HEK293 (cell line): ENCODE measurements around the gene CDC34.

ENCODE experiments used
- CTCF ChIA-PET: fragments of 350-600 bp; formaldehyde crosslinking; extraction: SDS; loops from one replicate; lab custom pipeline; 2021; ENCODE audit warnings: antibody characterized with exemption; lab: Yijun Ruan, JAX
- POLR2A ChIA-PET: fragments of 300-600 bp; formaldehyde crosslinking; extraction: SDS; loops from one replicate; lab custom pipeline; 2020; ENCODE audit warnings: antibody characterized with exemption, inconsistent platforms; lab: Yijun Ruan, JAX
- H3K27ac ChIP-seq: fragments of 200-500 bp; sonication (Bioruptor generic); 2 replicates; pipeline ENCODE4 v1.5.1; 2014; ENCODE audit warnings: low read depth, low read length, control low read depth, inconsistent platforms; ENCODE audit errors: extremely low read depth
- H3K36me3 ChIP-seq, 2 experiments: fragments of 200-500 bp in 1 of 2; sonication (Bioruptor generic) in 1 of 2; 1 replicate in 1 of 2; 2 replicates in 1 of 2; pipeline ENCODE4 v1.5.1; 2014 to 2017; ENCODE audit warnings: inconsistent platforms in 2 of 2, low read length in 2 of 2; ENCODE audit not compliant: control insufficient read depth in 2 of 2, insufficient read depth in 1 of 2
- H3K4me1 ChIP-seq: fragments of 200-500 bp; sonication (Bioruptor generic); 2 replicates; pipeline ENCODE4 v1.5.1; 2014; ENCODE audit warnings: mild to moderate bottlenecking, low read length, inconsistent platforms; ENCODE audit not compliant: control insufficient read depth, insufficient read depth
- H3K4me3 ChIP-seq: 2 replicates; pipeline ENCODE4 v1.5.1; 2011; ENCODE audit warnings: low read depth, mild to moderate bottlenecking, control low read depth, low read length, moderate library complexity
- H3K9me3 ChIP-seq: fragments of 200-500 bp; sonication (Bioruptor generic); 2 replicates; pipeline ENCODE4 v1.5.1; 2014; ENCODE audit warnings: low read depth, low read length, inconsistent platforms; ENCODE audit not compliant: control insufficient read depth, insufficient read depth
- GLIS1 ChIP-seq: fragments of 450-650 bp; formaldehyde crosslinking; IDR thresholded peaks from 2 replicates; pipeline ENCODE4 v1.5.1; 2016; ENCODE audit warnings: missing biosample characterization, missing genetic modification characterization
- KLF1 ChIP-seq: fragments of 450-650 bp; formaldehyde crosslinking; IDR thresholded peaks from 2 replicates; pipeline ENCODE4 v1.5.1; 2016; ENCODE audit warnings: missing biosample characterization, missing genetic modification characterization
- SALL2 ChIP-seq: fragments of 450-650 bp; formaldehyde crosslinking; IDR thresholded peaks from 2 replicates; pipeline ENCODE4 v1.5.0; 2017; ENCODE audit warnings: missing biosample characterization, mild to moderate bottlenecking, missing genetic modification characterization, borderline replicate concordance
- SETDB1 ChIP-seq: IDR thresholded peaks from one replicate; pipeline ENCODE4 v1.6.1; 2017; ENCODE audit warnings: mild to moderate bottlenecking, low read length, moderate library complexity, mixed read lengths; ENCODE audit not compliant: insufficient read length
- ZNF175 ChIP-seq: fragments of 450-650 bp; formaldehyde crosslinking; IDR thresholded peaks from 2 replicates; pipeline ENCODE4 v1.5.1; 2016; ENCODE audit warnings: missing biosample characterization, missing genetic modification characterization
- ZNF221 ChIP-seq: fragments of 450-650 bp; formaldehyde crosslinking; IDR thresholded peaks from 2 replicates; pipeline ENCODE4 v1.5.1; 2017; ENCODE audit warnings: missing biosample characterization, missing genetic modification characterization, borderline replicate concordance
- ZNF266 ChIP-seq: fragments of 450-650 bp; formaldehyde crosslinking; IDR thresholded peaks from 2 replicates; pipeline ENCODE4 v1.5.1; 2016; ENCODE audit warnings: missing biosample characterization, missing genetic modification characterization, low read depth
- ZNF37A ChIP-seq: fragments of 450-650 bp; IDR thresholded peaks from 2 replicates; pipeline ENCODE4 v1.5.1; 2018; ENCODE audit warnings: missing biosample characterization, missing genetic modification characterization
- ZNF654 ChIP-seq: fragments of 450-650 bp; formaldehyde crosslinking; IDR thresholded peaks from 2 replicates; pipeline ENCODE4 v1.5.1; 2016; ENCODE audit warnings: low read depth, missing biosample characterization, missing genetic modification characterization
- TF ChIP-seq, protein P1 (sequence below): IDR thresholded peaks from 2 replicates; pipeline ENCODE4 v1.6.1; 2011; ENCODE audit warnings: mild to moderate bottlenecking, low read depth, low read length, borderline replicate concordance
- TF ChIP-seq, protein P2 (sequence below): fragments of 450-650 bp; formaldehyde crosslinking; IDR thresholded peaks from 2 replicates; pipeline ENCODE4 v1.5.1; 2016; ENCODE audit warnings: missing biosample characterization, missing genetic modification characterization
- TF ChIP-seq, protein P3 (sequence below): fragments of 450-650 bp; formaldehyde crosslinking; IDR thresholded peaks from 2 replicates; pipeline ENCODE4 v1.5.1; 2016; ENCODE audit warnings: missing biosample characterization, missing genetic modification characterization, low read depth
- TF ChIP-seq, protein P4 (sequence below): fragments of 450-650 bp; formaldehyde crosslinking; IDR thresholded peaks from 2 replicates; pipeline ENCODE4 v1.5.1; 2016; ENCODE audit warnings: missing biosample characterization, missing genetic modification characterization, borderline replicate concordance
- TF ChIP-seq, protein P5 (sequence below): fragments of 450-650 bp; formaldehyde crosslinking; IDR thresholded peaks from 2 replicates; pipeline ENCODE4 v1.5.1; 2016; ENCODE audit warnings: missing biosample characterization, missing genetic modification characterization, borderline replicate concordance

Gene CDC34

DNA sequence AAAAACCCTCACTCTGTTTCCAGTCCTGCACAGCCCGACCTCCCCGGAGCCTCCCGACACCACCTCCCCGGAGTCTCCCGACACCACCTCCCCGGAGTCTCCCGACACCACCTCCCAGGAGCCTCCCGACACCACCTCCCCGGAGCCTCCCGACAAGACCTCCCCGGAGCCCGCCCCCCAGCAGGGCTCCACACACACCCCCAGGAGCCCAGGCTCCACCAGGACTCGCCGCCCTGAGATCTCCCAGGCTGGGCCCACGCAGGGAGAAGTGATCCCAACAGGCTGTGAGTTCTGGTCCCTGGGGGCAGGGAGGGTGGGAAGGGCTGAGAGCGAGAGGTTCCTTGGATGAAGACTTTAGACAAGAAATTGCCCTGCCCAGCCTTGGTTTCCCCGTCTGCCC, 29.9 kb upstream of the CDC34 start:
- TF ChIP-seq ZNF654 (tag by site-specific recombination) (no peak), GLIS1 (tag by site-specific recombination) (peak; percentile 98), KLF1 (tag by site-specific recombination) (0 out of 2 replicates have a peak, but pooled peaks have one; percentile 10)
- Histone ChIP-seq H3K4me3 (no peak overlapping the region), H3K36me3 (no peaks in the 10 kb centered on the region), H3K27ac (no peak overlapping the region), H3K4me1 (peaks cover 2% of the 10 kb centered on the region; the same call in 1 of the 2 replicates), H3K9me3 (no peaks in the 10 kb centered on the region)
- ChIA-PET POLR2A (no interaction called here), CTCF (no interaction called here)

DNA sequence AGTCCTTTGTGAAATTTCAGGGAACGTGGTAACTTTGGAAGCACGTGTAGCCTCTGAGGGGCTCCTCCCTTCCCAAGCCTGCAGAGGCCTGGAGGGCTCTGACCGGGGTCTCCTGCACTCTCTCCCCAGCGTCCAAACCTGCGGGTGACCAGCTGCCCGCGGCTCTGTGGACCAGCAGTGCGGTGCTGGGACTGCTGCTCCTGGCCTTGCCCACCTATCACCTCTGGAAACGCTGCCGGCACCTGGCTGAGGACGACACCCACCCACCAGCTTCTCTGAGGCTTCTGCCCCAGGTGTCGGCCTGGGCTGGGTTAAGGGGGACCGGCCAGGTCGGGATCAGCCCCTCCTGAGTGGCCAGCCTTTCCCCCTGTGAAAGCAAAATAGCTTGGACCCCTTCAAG, 26.9 kb upstream of the CDC34 start:
- H3K9me3 ChIP-seq, result no peaks in the 10 kb centered on the region
- POLR2A ChIA-PET, result interaction anchor here (1.6 kb wide), 1 partner anchor 16 kb away, joined by 3 read pairs; no protein-coding TSS in a partner anchor
- CTCF ChIA-PET, result interaction anchor here (0.6 to 1.7 kb wide), 3 partner anchors 9 to 51 kb away, joined by 3 to 8 read pairs (median 4); partner anchors contain the start of genes CDC34 and MADCAM1
- TF ChIP-seq ZNF221 (tag by site-specific recombination) (no peak), ZNF37A (tag by site-specific recombination) (no peak), ZNF175 (no peak), SALL2 (tag by site-specific recombination) (no peak)
- TF ChIP-seq, protein P1, sequence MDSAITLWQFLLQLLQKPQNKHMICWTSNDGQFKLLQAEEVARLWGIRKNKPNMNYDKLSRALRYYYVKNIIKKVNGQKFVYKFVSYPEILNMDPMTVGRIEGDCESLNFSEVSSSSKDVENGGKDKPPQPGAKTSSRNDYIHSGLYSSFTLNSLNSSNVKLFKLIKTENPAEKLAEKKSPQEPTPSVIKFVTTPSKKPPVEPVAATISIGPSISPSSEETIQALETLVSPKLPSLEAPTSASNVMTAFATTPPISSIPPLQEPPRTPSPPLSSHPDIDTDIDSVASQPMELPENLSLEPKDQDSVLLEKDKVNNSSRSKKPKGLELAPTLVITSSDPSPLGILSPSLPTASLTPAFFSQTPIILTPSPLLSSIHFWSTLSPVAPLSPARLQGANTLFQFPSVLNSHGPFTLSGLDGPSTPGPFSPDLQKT, result no peak
- TF ChIP-seq, protein P2, sequence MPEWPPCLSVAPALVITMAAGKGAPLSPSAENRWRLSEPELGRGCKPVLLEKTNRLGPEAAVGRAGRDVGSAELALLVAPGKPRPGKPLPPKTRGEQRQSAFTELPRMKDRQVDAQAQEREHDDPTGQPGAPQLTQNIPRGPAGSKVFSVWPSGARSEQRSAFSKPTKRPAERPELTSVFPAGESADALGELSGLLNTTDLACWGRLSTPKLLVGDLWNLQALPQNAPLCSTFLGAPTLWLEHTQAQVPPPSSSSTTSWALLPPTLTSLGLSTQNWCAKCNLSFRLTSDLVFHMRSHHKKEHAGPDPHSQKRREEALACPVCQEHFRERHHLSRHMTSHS, result no peak
- TF ChIP-seq, protein P3, sequence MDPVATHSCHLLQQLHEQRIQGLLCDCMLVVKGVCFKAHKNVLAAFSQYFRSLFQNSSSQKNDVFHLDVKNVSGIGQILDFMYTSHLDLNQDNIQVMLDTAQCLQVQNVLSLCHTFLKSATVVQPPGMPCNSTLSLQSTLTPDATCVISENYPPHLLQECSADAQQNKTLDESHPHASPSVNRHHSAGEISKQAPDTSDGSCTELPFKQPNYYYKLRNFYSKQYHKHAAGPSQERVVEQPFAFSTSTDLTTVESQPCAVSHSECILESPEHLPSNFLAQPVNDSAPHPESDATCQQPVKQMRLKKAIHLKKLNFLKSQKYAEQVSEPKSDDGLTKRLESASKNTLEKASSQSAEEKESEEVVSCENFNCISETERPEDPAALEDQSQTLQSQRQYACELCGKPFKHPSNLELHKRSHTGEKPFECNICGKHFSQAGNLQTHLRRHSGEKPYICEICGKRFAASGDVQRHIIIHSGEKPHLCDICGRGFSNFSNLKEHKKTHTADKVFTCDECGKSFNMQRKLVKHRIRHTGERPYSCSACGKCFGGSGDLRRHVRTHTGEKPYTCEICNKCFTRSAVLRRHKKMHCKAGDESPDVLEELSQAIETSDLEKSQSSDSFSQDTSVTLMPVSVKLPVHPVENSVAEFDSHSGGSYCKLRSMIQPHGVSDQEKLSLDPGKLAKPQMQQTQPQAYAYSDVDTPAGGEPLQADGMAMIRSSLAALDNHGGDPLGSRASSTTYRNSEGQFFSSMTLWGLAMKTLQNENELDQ (tag by site-specific recombination), result no peak
- TF ChIP-seq, all 188 proteins: peak for 0
- Histone ChIP-seq H3K4me1 (peaks cover 5% of the 10 kb centered on the region; the same call in 1 of the 2 replicates), H3K27ac (no peak overlapping the region), H3K36me3 (peaks cover 0 to 3% of the 10 kb centered on the region in 2 experiments; a peak in 1 of 3 replicates), H3K4me3 (no peak overlapping the region)

DNA sequence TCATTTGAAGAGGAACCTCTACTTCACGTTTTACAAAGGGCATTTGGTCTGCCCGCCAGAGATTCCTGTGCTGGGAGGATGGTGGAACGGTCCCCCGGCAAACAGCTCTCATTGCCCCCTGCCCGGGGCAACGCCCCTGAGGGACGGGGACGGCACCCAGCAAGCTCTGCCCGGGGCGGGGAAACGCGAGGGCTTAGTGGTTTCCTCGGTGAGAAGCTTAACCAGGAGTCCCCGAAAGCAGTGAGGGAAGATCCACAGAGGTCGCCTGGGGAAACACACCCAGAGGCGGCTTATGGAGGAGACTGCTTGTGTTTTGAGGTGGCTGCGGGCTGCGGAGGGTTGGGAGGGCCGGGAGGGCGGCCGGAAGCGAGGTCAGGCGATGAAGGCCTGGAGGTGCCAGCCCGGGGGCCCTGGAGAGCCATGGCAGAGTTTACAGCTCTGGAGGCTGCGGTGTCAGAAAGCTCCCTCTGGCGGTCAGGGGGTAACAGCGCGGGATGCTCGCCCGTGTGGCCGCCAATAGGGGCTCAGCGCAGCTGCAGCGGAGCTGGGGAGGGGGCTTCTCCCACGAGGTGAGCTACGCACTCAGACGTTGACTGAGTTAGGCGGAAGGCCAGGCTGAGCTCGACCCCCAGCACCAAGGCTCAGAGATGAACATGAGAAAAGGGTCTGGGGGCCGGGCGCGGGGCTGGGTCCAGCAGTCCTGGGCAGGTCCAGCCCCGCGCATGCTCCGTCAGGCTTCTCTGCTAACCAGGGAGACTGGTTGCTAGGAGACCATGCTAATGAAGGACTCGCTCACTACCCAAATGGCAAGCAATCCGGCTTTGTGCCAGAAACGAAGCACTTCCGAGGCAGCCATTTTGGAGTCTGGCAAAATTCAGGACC, 24.9 kb upstream of the CDC34 start:
- ChIA-PET POLR2A (interaction anchor here (0.6 to 1.8 kb wide), 8 partner anchors 12 to 48 kb away, joined by 3 to 33 read pairs (median 8); partner anchors contain the start of genes CDC34 and SHC2), CTCF (interaction anchor here (0.6 to 1.8 kb wide), 20 partner anchors 9 to 358 kb away, joined by 3 to 16 read pairs (median 3); partner anchors contain the start of genes CDC34, MADCAM1 and SHC2)
- Histone ChIP-seq H3K9me3 (no peaks in the 10 kb centered on the region), H3K27ac (peak overlapping the region; percentile 93), H3K36me3 (peaks cover 0 to 5% of the 10 kb centered on the region in 2 experiments; a peak in 1 of 3 replicates), H3K4me1 (peaks cover 7% of the 10 kb centered on the region; the same call in 1 of the 2 replicates), H3K4me3 (peak overlapping the region; percentile 72)
- TF ChIP-seq, protein P4, sequence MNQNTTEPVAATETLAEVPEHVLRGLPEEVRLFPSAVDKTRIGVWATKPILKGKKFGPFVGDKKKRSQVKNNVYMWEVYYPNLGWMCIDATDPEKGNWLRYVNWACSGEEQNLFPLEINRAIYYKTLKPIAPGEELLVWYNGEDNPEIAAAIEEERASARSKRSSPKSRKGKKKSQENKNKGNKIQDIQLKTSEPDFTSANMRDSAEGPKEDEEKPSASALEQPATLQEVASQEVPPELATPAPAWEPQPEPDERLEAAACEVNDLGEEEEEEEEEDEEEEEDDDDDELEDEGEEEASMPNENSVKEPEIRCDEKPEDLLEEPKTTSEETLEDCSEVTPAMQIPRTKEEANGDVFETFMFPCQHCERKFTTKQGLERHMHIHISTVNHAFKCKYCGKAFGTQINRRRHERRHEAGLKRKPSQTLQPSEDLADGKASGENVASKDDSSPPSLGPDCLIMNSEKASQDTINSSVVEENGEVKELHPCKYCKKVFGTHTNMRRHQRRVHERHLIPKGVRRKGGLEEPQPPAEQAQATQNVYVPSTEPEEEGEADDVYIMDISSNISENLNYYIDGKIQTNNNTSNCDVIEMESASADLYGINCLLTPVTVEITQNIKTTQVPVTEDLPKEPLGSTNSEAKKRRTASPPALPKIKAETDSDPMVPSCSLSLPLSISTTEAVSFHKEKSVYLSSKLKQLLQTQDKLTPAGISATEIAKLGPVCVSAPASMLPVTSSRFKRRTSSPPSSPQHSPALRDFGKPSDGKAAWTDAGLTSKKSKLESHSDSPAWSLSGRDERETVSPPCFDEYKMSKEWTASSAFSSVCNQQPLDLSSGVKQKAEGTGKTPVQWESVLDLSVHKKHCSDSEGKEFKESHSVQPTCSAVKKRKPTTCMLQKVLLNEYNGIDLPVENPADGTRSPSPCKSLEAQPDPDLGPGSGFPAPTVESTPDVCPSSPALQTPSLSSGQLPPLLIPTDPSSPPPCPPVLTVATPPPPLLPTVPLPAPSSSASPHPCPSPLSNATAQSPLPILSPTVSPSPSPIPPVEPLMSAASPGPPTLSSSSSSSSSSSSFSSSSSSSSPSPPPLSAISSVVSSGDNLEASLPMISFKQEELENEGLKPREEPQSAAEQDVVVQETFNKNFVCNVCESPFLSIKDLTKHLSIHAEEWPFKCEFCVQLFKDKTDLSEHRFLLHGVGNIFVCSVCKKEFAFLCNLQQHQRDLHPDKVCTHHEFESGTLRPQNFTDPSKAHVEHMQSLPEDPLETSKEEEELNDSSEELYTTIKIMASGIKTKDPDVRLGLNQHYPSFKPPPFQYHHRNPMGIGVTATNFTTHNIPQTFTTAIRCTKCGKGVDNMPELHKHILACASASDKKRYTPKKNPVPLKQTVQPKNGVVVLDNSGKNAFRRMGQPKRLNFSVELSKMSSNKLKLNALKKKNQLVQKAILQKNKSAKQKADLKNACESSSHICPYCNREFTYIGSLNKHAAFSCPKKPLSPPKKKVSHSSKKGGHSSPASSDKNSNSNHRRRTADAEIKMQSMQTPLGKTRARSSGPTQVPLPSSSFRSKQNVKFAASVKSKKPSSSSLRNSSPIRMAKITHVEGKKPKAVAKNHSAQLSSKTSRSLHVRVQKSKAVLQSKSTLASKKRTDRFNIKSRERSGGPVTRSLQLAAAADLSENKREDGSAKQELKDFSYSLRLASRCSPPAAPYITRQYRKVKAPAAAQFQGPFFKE (tag by site-specific recombination), result no peak
- TF ChIP-seq, protein P5, sequence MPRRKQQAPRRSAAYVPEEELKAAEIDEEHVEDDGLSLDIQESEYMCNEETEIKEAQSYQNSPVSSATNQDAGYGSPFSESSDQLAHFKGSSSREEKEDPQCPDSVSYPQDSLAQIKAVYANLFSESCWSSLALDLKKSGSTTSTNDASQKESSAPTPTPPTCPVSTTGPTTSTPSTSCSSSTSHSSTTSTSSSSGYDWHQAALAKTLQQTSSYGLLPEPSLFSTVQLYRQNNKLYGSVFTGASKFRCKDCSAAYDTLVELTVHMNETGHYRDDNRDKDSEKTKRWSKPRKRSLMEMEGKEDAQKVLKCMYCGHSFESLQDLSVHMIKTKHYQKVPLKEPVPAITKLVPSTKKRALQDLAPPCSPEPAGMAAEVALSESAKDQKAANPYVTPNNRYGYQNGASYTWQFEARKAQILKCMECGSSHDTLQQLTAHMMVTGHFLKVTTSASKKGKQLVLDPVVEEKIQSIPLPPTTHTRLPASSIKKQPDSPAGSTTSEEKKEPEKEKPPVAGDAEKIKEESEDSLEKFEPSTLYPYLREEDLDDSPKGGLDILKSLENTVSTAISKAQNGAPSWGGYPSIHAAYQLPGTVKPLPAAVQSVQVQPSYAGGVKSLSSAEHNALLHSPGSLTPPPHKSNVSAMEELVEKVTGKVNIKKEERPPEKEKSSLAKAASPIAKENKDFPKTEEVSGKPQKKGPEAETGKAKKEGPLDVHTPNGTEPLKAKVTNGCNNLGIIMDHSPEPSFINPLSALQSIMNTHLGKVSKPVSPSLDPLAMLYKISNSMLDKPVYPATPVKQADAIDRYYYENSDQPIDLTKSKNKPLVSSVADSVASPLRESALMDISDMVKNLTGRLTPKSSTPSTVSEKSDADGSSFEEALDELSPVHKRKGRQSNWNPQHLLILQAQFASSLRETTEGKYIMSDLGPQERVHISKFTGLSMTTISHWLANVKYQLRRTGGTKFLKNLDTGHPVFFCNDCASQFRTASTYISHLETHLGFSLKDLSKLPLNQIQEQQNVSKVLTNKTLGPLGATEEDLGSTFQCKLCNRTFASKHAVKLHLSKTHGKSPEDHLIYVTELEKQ (tag by site-specific recombination), result no peak
- no peak for TF ChIP-seq SETDB1
- TF ChIP-seq ZNF266, result no peak
